Stimulated activated CD4-positive, alpha-beta T cell treated with anti-CD3 and anti-CD28 coated beads, Interleukin-15, amount 100 ng/mL, for 24 hours (primary cell): ENCODE data around the gene ATAD1.
"Not testable (repeated sequence)": the region's sequence is repeated elsewhere in the genome, so short reads cannot be mapped to it uniquely, and the experiment has no call there.

Experiments used
- DNase-seq: peaks from one replicate; pipeline ENCODE4 v3.0.0-alpha.2; 2020

Gene ATAD1

GRCh38 chr10:87817609-87818504 lies at the start of gene ATAD1:
TSS of gene ATAD1 (minus strand) at chr10:87818226. CDS start at chr10:87814599, 3,627 bp downstream.
- DNase-seq: peak; percentile 91

- no peak for DNase-seq
Measured at GRCh38 chr10:87867453-87867852, 49.4 kb upstream of the ATAD1 start.

GRCh38 chr10:87866412-87866974 lies 48.5 kb upstream of the ATAD1 start:
- no peak for DNase-seq

- no peak for DNase-seq
Measured at GRCh38 chr10:87865241-87865881, 47.3 kb upstream of the ATAD1 start.

- no peak for DNase-seq
Measured at GRCh38 chr10:87864496-87865059, 46.6 kb upstream of the ATAD1 start.

GRCh38 chr10:87863951-87864495 lies 46.0 kb upstream of the ATAD1 start:
- DNase-seq: peak; percentile 42

- DNase-seq: peak; percentile 88
Measured at GRCh38 chr10:87863053-87863943, 45.3 kb upstream of the ATAD1 start, which contains the start of the genes KLLN and PTEN. TSS of gene KLLN (minus strand) at chr10:87863533. CDS start at chr10:87862487, 1,046 bp downstream. TSS of gene PTEN (plus strand) at chr10:87863625. CDS start at chr10:87864470, 845 bp downstream.

GRCh38 chr10:87862679-87863052 lies 44.6 kb upstream of the ATAD1 start:
- peak; percentile 71 for DNase-seq

GRCh38 chr10:87861953-87862678 lies 44.1 kb upstream of the ATAD1 start:
- DNase-seq: peak; percentile 95

GRCh38 chr10:87861566-87861952 lies 43.5 kb upstream of the ATAD1 start:
- DNase-seq: peak; percentile 36

GRCh38 chr10:87860816-87861403 lies 42.9 kb upstream of the ATAD1 start:
- DNase-seq: no peak

GRCh38 chr10:87860156-87860795 lies 42.2 kb upstream of the ATAD1 start:
- no peak for DNase-seq

GRCh38 chr10:87855665-87856064 lies 37.6 kb upstream of the ATAD1 start:
- DNase-seq: not testable (repeated sequence)

GRCh38 chr10:87855247-87855646 lies 37.2 kb upstream of the ATAD1 start:
- not testable (repeated sequence) for DNase-seq

GRCh38 chr10:87852089-87852488 lies 34.1 kb upstream of the ATAD1 start:
- no peak for DNase-seq

- peak; percentile 54 for DNase-seq
Measured at GRCh38 chr10:87850742-87851205, 32.7 kb upstream of the ATAD1 start.

GRCh38 chr10:87849001-87849400 lies 31.0 kb upstream of the ATAD1 start:
- DNase-seq: no peak

- DNase-seq: no peak
Measured at GRCh38 chr10:87847550-87847949, 29.5 kb upstream of the ATAD1 start.

GRCh38 chr10:87846711-87847110 lies 28.7 kb upstream of the ATAD1 start:
- not testable (repeated sequence) for DNase-seq

- DNase-seq: no peak
Measured at GRCh38 chr10:87846023-87846422, 28.0 kb upstream of the ATAD1 start.
